Measurements from ENCODE around the gene SAPCD2. TPM values are rescaled to one million over a fixed set of nuclear protein-coding genes. Genes with fewer than 3 reads are reported as not detected.

SAPCD2 gene
- total RNA-seq, 1 experiment from 2014 or later = 30.6 TPM

- ChIA-PET CTCF (no interaction called here), POLR2A (ENCODE audit: low non-redundant PET) (no interaction called here)
- TF ChIP-seq CTCF (conservative IDR thresholded peaks at IDR 0.05; ENCODE audit: low read depth, low read length) (no peak), EZH2 (IDR thresholded peaks at IDR 0.05; ENCODE audit: borderline replicate concordance, low read depth, low read length, poor library complexity, severe bottlenecking) (no peak)
- peak within 1 kb of the TSS; percentile 63 for H3K4me3 ChIP-seq (ENCODE audit: low read depth, low read length, poor library complexity, severe bottlenecking)
- H3K27ac ChIP-seq (ENCODE audit: low read depth, low read length, poor library complexity, severe bottlenecking) = peak within 1 kb of the TSS; percentile 67
- no TSS peak for BruUV-seq (replicated peaks)
- intact Hi-C loops (cut with micrococcal nuclease; ENCODE audit: unreplicated experiment) = loop anchor here (5.0 kb wide), 1 partner anchor 68 kb away; the partner anchor contains the start of gene NPDC1
- H3K9me3 ChIP-seq (ENCODE audit: low read depth, low read length, poor library complexity, severe bottlenecking) = no peaks in the 10 kb centered on the region
- peaks cover 7% of the 10 kb centered on the region for H3K4me1 ChIP-seq (ENCODE audit: insufficient read depth, low read length, poor library complexity, severe bottlenecking)
- peaks cover 20% of the 10 kb centered on the region for H3K36me3 ChIP-seq (ENCODE audit: insufficient read depth, low read length, poor library complexity, severe bottlenecking)
- no peaks in the 10 kb centered on the region for H3K27me3 ChIP-seq (replicated peaks; ENCODE audit: insufficient read depth, low read depth, low read length, poor library complexity)
- DNase-seq (ENCODE audit: low spot score) = peak; percentile 68
Observed at GRCh38 chr9:137114613-137115393, 44.4 kb upstream of the SAPCD2 start, which contains the start of gene DPP7. Gene DPP7 (minus strand): TSS chr9:137114733. CDS start chr9:137114713, 20 bp downstream.

GRCh38 chr9:137114220-137114612, 43.9 kb upstream of the SAPCD2 start:
- ChIA-PET POLR2A (ENCODE audit: low non-redundant PET) (no interaction called here), CTCF (no interaction called here)
- H3K4me1 ChIP-seq (ENCODE audit: insufficient read depth, low read length, poor library complexity, severe bottlenecking) = peaks cover 7% of the 10 kb centered on the region
- TF ChIP-seq EZH2 (IDR thresholded peaks at IDR 0.05; ENCODE audit: borderline replicate concordance, low read depth, low read length, poor library complexity, severe bottlenecking) (no peak), CTCF (conservative IDR thresholded peaks at IDR 0.05; ENCODE audit: low read depth, low read length) (no peak)
- peaks cover 20% of the 10 kb centered on the region for H3K36me3 ChIP-seq (ENCODE audit: insufficient read depth, low read length, poor library complexity, severe bottlenecking)
- no peak for DNase-seq (ENCODE audit: low spot score)
- no peaks in the 10 kb centered on the region for H3K9me3 ChIP-seq (ENCODE audit: low read depth, low read length, poor library complexity, severe bottlenecking)
- intact Hi-C loops (cut with micrococcal nuclease; ENCODE audit: unreplicated experiment) = no loop called here
- H3K4me3 ChIP-seq (ENCODE audit: low read depth, low read length, poor library complexity, severe bottlenecking) = peak overlapping the region; percentile 63
- no TSS peak for BruUV-seq (replicated peaks)
- no peaks in the 10 kb centered on the region for H3K27me3 ChIP-seq (replicated peaks; ENCODE audit: insufficient read depth, low read depth, low read length, poor library complexity)
- H3K27ac ChIP-seq (ENCODE audit: low read depth, low read length, poor library complexity, severe bottlenecking) = peak overlapping the region; percentile 67

GRCh38 chr9:137113385-137114159, 43.2 kb upstream of the SAPCD2 start:
- Histone ChIP-seq H3K4me1 (ENCODE audit: insufficient read depth, low read length, poor library complexity, severe bottlenecking) (peaks cover 7% of the 10 kb centered on the region), H3K4me3 (ENCODE audit: low read depth, low read length, poor library complexity, severe bottlenecking) (peak overlapping the region; percentile 63), H3K27ac (ENCODE audit: low read depth, low read length, poor library complexity, severe bottlenecking) (no peak overlapping the region), H3K9me3 (ENCODE audit: low read depth, low read length, poor library complexity, severe bottlenecking) (no peaks in the 10 kb centered on the region), H3K36me3 (ENCODE audit: insufficient read depth, low read length, poor library complexity, severe bottlenecking) (peaks cover 20% of the 10 kb centered on the region), H3K27me3 (replicated peaks; ENCODE audit: insufficient read depth, low read depth, low read length, poor library complexity) (no peaks in the 10 kb centered on the region)
- CTCF ChIA-PET = no interaction called here
- intact Hi-C loops (cut with micrococcal nuclease; ENCODE audit: unreplicated experiment) = no loop called here
- TF ChIP-seq CTCF (conservative IDR thresholded peaks at IDR 0.05; ENCODE audit: low read depth, low read length) = no peak
- TF ChIP-seq EZH2 (IDR thresholded peaks at IDR 0.05; ENCODE audit: borderline replicate concordance, low read depth, low read length, poor library complexity, severe bottlenecking) = no peak
- POLR2A ChIA-PET (ENCODE audit: low non-redundant PET) = no interaction called here
- no peak for DNase-seq (ENCODE audit: low spot score)
- no TSS peak for BruUV-seq (replicated peaks)
